ENCODE data around the gene ERBB2. TPM values are rescaled to one million over a fixed set of nuclear protein-coding genes. Genes with fewer than 3 reads are reported as not detected.

Gene ERBB2
- total RNA-seq, 2 experiments from 2014 or later: 2.1 to 3.0 TPM

GRCh38 chr17:39660011-39660360 is 39.9 kb upstream of the ERBB2 start:
- Mint-ChIP-seq H3K4me1 (ENCODE audit: low read depth) (peaks cover 23% of the 10 kb centered on the region), H3K9me3 (ENCODE audit: insufficient read depth) (no peaks in the 10 kb centered on the region), H3K27me3 (ENCODE audit: low read depth) (no peaks in the 10 kb centered on the region), H3K27ac (peak overlapping the region; percentile 60), H3K36me3 (ENCODE audit: low read depth) (peaks cover 27% of the 10 kb centered on the region), H3K4me3 (no peak overlapping the region)
- ChIA-PET CTCF (interaction anchor here (1.0 to 1.2 kb wide), 3 partner anchors 9 to 38 kb away, joined by 3 to 8 read pairs (median 5); partner anchors contain the start of gene PNMT), POLR2A (interaction anchor here (1.0 kb wide), 1 partner anchor 19 kb away, joined by 5 read pairs; no protein-coding TSS in a partner anchor)
- ATAC-seq (no peak), DNase-seq (no peak)

GRCh38 chr17:39660397-39661385 is 39.2 kb upstream of the ERBB2 start:
- DNase-seq (no peak), ATAC-seq (no peak)
- Mint-ChIP-seq H3K27me3 (ENCODE audit: low read depth) (no peaks in the 10 kb centered on the region), H3K27ac (peak overlapping the region; percentile 14), H3K36me3 (ENCODE audit: low read depth) (peaks cover 25% of the 10 kb centered on the region), H3K4me3 (no peak overlapping the region), H3K9me3 (ENCODE audit: insufficient read depth) (no peaks in the 10 kb centered on the region), H3K4me1 (ENCODE audit: low read depth) (peaks cover 20% of the 10 kb centered on the region)
- POLR2A ChIA-PET: interaction anchor here (0.6 to 1.0 kb wide), 2 partner anchors 18 to 19 kb away, joined by 3 to 5 read pairs; no protein-coding TSS in a partner anchor
- CTCF ChIA-PET: interaction anchor here (1.1 to 1.2 kb wide), 2 partner anchors 8 to 39 kb away, joined by 5 to 8 read pairs; partner anchors contain the start of gene PNMT

- H3K27me3 Mint-ChIP-seq (ENCODE audit: low read depth): peaks cover 10% of the 10 kb centered on the region
- H3K9me3 Mint-ChIP-seq (ENCODE audit: insufficient read depth): no peaks in the 10 kb centered on the region
- H3K36me3 Mint-ChIP-seq (ENCODE audit: low read depth): peaks cover 23% of the 10 kb centered on the region
- H3K27ac Mint-ChIP-seq: no peak overlapping the region
- peaks cover 21% of the 10 kb centered on the region for H3K4me1 Mint-ChIP-seq (ENCODE audit: low read depth)
- ATAC-seq (no peak), DNase-seq (no peak)
- ChIA-PET POLR2A (no interaction called here), CTCF (interaction anchor here (1.0 kb wide), 1 partner anchor 8 kb away, joined by 3 read pairs; no protein-coding TSS in a partner anchor)
- no peak overlapping the region for H3K4me3 Mint-ChIP-seq
Measured at GRCh38 chr17:39661744-39662541, 37.9 kb upstream of the ERBB2 start.

GRCh38 chr17:39662551-39663339 is 37.1 kb upstream of the ERBB2 start:
- ATAC-seq (no peak), DNase-seq (no peak)
- H3K36me3 Mint-ChIP-seq (ENCODE audit: low read depth): peaks cover 21% of the 10 kb centered on the region
- peaks cover 21% of the 10 kb centered on the region for H3K4me1 Mint-ChIP-seq (ENCODE audit: low read depth)
- no peak overlapping the region for H3K27ac Mint-ChIP-seq
- ChIA-PET POLR2A (interaction anchor here (1.2 kb wide), 1 partner anchor 67 kb away, joined by 3 read pairs; no protein-coding TSS in a partner anchor), CTCF (interaction anchor here (1.0 kb wide), 1 partner anchor 9 kb away, joined by 3 read pairs; no protein-coding TSS in a partner anchor)
- peaks cover 11% of the 10 kb centered on the region for H3K27me3 Mint-ChIP-seq (ENCODE audit: low read depth)
- H3K4me3 Mint-ChIP-seq: no peak overlapping the region
- no peaks in the 10 kb centered on the region for H3K9me3 Mint-ChIP-seq (ENCODE audit: insufficient read depth)

GRCh38 chr17:39663340-39663687 is 36.5 kb upstream of the ERBB2 start:
- ChIA-PET POLR2A (interaction anchor here (0.6 to 1.2 kb wide), 2 partner anchors 30 to 66 kb away, joined by 3 read pairs; no protein-coding TSS in a partner anchor), CTCF (interaction anchor here (1.0 kb wide), 1 partner anchor 10 kb away, joined by 3 read pairs; no protein-coding TSS in a partner anchor)
- Mint-ChIP-seq H3K27me3 (ENCODE audit: low read depth) (peaks cover 11% of the 10 kb centered on the region), H3K36me3 (ENCODE audit: low read depth) (peaks cover 19% of the 10 kb centered on the region), H3K27ac (no peak overlapping the region), H3K9me3 (ENCODE audit: insufficient read depth) (no peaks in the 10 kb centered on the region), H3K4me1 (ENCODE audit: low read depth) (peaks cover 15% of the 10 kb centered on the region), H3K4me3 (no peak overlapping the region)
- no peak for ATAC-seq
- no peak for DNase-seq

GRCh38 chr17:39663688-39664580 is 35.9 kb upstream of the ERBB2 start:
- Mint-ChIP-seq H3K4me1 (ENCODE audit: low read depth) (peaks cover 16% of the 10 kb centered on the region), H3K27ac (no peak overlapping the region), H3K4me3 (no peak overlapping the region), H3K36me3 (ENCODE audit: low read depth) (peaks cover 17% of the 10 kb centered on the region), H3K9me3 (ENCODE audit: insufficient read depth) (no peaks in the 10 kb centered on the region), H3K27me3 (ENCODE audit: low read depth) (peaks cover 16% of the 10 kb centered on the region)
- ATAC-seq (no peak), DNase-seq (no peak)
- CTCF ChIA-PET: no interaction called here
- POLR2A ChIA-PET: interaction anchor here (0.6 to 1.2 kb wide), 2 partner anchors 30 to 66 kb away, joined by 3 read pairs; no protein-coding TSS in a partner anchor

- peaks cover 20% of the 10 kb centered on the region for H3K27me3 Mint-ChIP-seq (ENCODE audit: low read depth)
- H3K4me1 Mint-ChIP-seq (ENCODE audit: low read depth): peaks cover 9% of the 10 kb centered on the region
- ChIA-PET CTCF (interaction anchor here (13.7 kb wide), 1 partner anchor 43 kb away, joined by 195 read pairs; no protein-coding TSS in a partner anchor), POLR2A (no interaction called here)
- peaks cover 13% of the 10 kb centered on the region for H3K36me3 Mint-ChIP-seq (ENCODE audit: low read depth)
- H3K9me3 Mint-ChIP-seq (ENCODE audit: insufficient read depth): no peaks in the 10 kb centered on the region
- ATAC-seq: no peak
- no peak for DNase-seq
- no peak within 1 kb of the TSS for H3K27ac Mint-ChIP-seq
- H3K4me3 Mint-ChIP-seq: no peak within 1 kb of the TSS
Measured at GRCh38 chr17:39664581-39665561, 35.0 kb upstream of the ERBB2 start, which contains the start of gene TCAP. TCAP (plus strand) TSS chr17:39665349; CDS start chr17:39665360, 11 bp downstream.

GRCh38 chr17:39665642-39666224 is 34.1 kb upstream of the ERBB2 start:
- Mint-ChIP-seq H3K9me3 (ENCODE audit: insufficient read depth) (no peaks in the 10 kb centered on the region), H3K36me3 (ENCODE audit: low read depth) (peaks cover 9% of the 10 kb centered on the region), H3K27me3 (ENCODE audit: low read depth) (peaks cover 25% of the 10 kb centered on the region), H3K4me3 (no peak overlapping the region), H3K27ac (no peak overlapping the region), H3K4me1 (ENCODE audit: low read depth) (peaks cover 7% of the 10 kb centered on the region)
- ATAC-seq (no peak), DNase-seq (no peak)
- CTCF ChIA-PET: interaction anchor here (1.2 to 13.7 kb wide), 3 partner anchors 12 to 43 kb away, joined by 5 to 195 read pairs (median 14); no protein-coding TSS in a partner anchor
- POLR2A ChIA-PET: interaction anchor here (1.0 to 1.9 kb wide), 2 partner anchors 9 to 23 kb away, joined by 3 to 7 read pairs; partner anchors contain the start of gene PGAP3

GRCh38 chr17:39666231-39666600 is 33.6 kb upstream of the ERBB2 start:
- Mint-ChIP-seq H3K36me3 (ENCODE audit: low read depth) (peaks cover 7% of the 10 kb centered on the region), H3K4me1 (ENCODE audit: low read depth) (peaks cover 7% of the 10 kb centered on the region), H3K27ac (no peak overlapping the region), H3K9me3 (ENCODE audit: insufficient read depth) (no peaks in the 10 kb centered on the region), H3K27me3 (ENCODE audit: low read depth) (peaks cover 26% of the 10 kb centered on the region), H3K4me3 (no peak overlapping the region)
- CTCF ChIA-PET: interaction anchor here (1.2 to 13.7 kb wide), 4 partner anchors 13 to 64 kb away, joined by 5 to 195 read pairs (median 10); partner anchors contain the start of gene MIEN1
- POLR2A ChIA-PET: interaction anchor here (1.0 to 1.9 kb wide), 3 partner anchors 8 to 22 kb away, joined by 3 to 7 read pairs (median 5); partner anchors contain the start of gene PGAP3
- ATAC-seq (no peak), DNase-seq (no peak)

Measured in activated CD8-positive, alpha-beta T cell treated with anti-CD3 and anti-CD28 coated beads, Interleukin-2, amount 10 ng/mL, durations not matched to agents 7 days and 5 days (primary cell).